SH-SY5Y (cell line): Measurements from ENCODE around the gene PAK1.

ENCODE experiments used
- GATA2 ChIP-seq: IDR thresholded peaks from 2 replicates; pipeline ENCODE4 v1.6.1; 2011; ENCODE audit warnings: mild to moderate bottlenecking, low read depth, low read length
- GATA3 ChIP-seq: IDR thresholded peaks from 2 replicates; pipeline ENCODE4 v1.6.1; 2011; ENCODE audit warnings: low read depth, mild to moderate bottlenecking, low read length, moderate library complexity

DNA sequence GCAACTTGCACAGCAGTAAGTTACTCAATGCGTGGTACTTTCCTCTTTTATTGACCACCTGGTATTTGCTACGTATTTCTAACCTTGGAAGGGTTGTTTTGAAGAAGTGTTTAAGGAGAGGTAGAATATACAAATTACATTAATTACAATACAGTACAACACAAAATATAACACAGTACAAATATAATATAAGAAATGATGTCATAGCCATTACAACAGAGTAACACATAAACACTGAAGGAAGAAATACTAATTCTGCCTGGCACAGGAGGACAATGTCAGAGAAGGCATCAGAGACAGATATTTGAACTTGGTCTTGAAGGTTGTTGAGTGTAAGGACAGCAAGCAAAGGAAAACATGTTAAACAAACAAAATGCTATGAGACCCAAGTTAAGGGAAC is 25.6 kb downstream of the PAK1 start:
- no peak for TF ChIP-seq GATA2
- no peak for TF ChIP-seq GATA3
